ENCODE results near the gene CUL2. TPM values are rescaled to one million over a fixed set of nuclear protein-coding genes. Genes with fewer than 3 reads are reported as not detected.

CUL2 gene
- 25.5 and 27.3 TPM in 2 replicates for total RNA-seq

GRCh38 chr10:35090162-35090954 lies at the start of gene CUL2:
Gene CUL2, minus strand, starts transcription at chr10:35090341. Its CDS starts 19,024 bp downstream, at chr10:35071317.

GRCh38 chr10:35126530-35127288 lies 36.6 kb upstream of the CUL2 start, which contains the start of gene CREM:
Gene CREM, plus strand, starts transcription at chr10:35126846. Its CDS starts 10,990 bp downstream, at chr10:35137836.

Other genes with a start within 250 kb of the CUL2 start
- gene CREM, start 36.5 kb upstream of the CUL2 start, total RNA-seq, result 52.2 and 89.3 TPM in 2 replicates
- gene CCNY, start 246.2 kb upstream of the CUL2 start, total RNA-seq, result 54.3 and 65.0 TPM in 2 replicates